Caco-2 (cell line): Measurements from ENCODE around the gene HTRA3. TPM values are rescaled to one million over a fixed set of nuclear protein-coding genes. Genes with fewer than 3 reads are reported as not detected.

ENCODE experiments used
- BruUV-seq: library from RNA; stranded (reverse); fragments of 400-500 nt; replicated peaks from 2 replicates; lab custom pipeline; 2021; lab: Mats Ljungman, UMichigan
- CTCF ChIA-PET: fragments of 300-600 bp; sonication (Branson Sonifier 250); formaldehyde crosslinking; loops from one replicate; lab custom pipeline; 2022; ENCODE audit warnings: antibody characterized with exemption; lab: Charles Lee
- POLR2A ChIA-PET: fragments of 300-600 bp; sonication (Branson Sonifier 250); formaldehyde crosslinking; loops from one replicate; lab custom pipeline; 2022; ENCODE audit warnings: antibody characterized with exemption; lab: Charles Lee
- DNase-seq, 2 experiments: peaks; one replicate each; pipeline versions ENCODE4 v3.0.0 to v3.0.0-alpha.2; 2020 to 2022
- H3K27me3 ChIP-seq: replicated peaks from 2 replicates; pipeline ENCODE4 v1.6.0; 2011; ENCODE audit warnings: low read length; ENCODE audit not compliant: control insufficient read depth, insufficient read depth
- H3K36me3 ChIP-seq: 2 replicates; pipeline ENCODE4 v1.5.1; 2011; ENCODE audit warnings: low read length; ENCODE audit not compliant: control insufficient read depth, insufficient read depth
- H3K4me1 ChIP-seq: fragments of 250-450 bp; sonication (Bioruptor Pico); 2 replicates; pipeline ENCODE4 v1.5.1; 2020; ENCODE audit warnings: mild to moderate bottlenecking
- H3K4me3 ChIP-seq: 2 replicates; pipeline ENCODE4 v1.5.1; 2011; ENCODE audit warnings: low read depth, mild to moderate bottlenecking, control low read depth, low read length
- H3K9me3 ChIP-seq: fragments of 250-450 bp; sonication (Bioruptor Pico); 2 replicates; pipeline ENCODE4 v1.5.1; 2020; ENCODE audit warnings: mild to moderate bottlenecking, moderate library complexity
- H3K27ac Mint-ChIP-seq: one replicate; pipeline ENCODE4 v1.8.0; 2022; ENCODE audit warnings: mixed read lengths; ENCODE audit not compliant: unreplicated experiment
- H3K27me3 Mint-ChIP-seq: one replicate; pipeline ENCODE4 v1.8.0; 2022; ENCODE audit warnings: mixed read lengths; ENCODE audit not compliant: insufficient read depth, unreplicated experiment
- H3K36me3 Mint-ChIP-seq: one replicate; pipeline ENCODE4 v1.8.0; 2022; ENCODE audit warnings: mild to moderate bottlenecking, mixed read lengths; ENCODE audit not compliant: insufficient read depth, unreplicated experiment
- H3K4me1 Mint-ChIP-seq: one replicate; pipeline ENCODE4 v1.8.0; 2022; ENCODE audit warnings: low read depth, mixed read lengths; ENCODE audit not compliant: unreplicated experiment
- H3K4me3 Mint-ChIP-seq: one replicate; pipeline ENCODE4 v1.8.0; 2022; ENCODE audit warnings: mild to moderate bottlenecking, moderate library complexity, mixed read lengths; ENCODE audit not compliant: unreplicated experiment
- H3K9me3 Mint-ChIP-seq: one replicate; pipeline ENCODE4 v1.8.0; 2022; ENCODE audit warnings: mixed read lengths; ENCODE audit not compliant: unreplicated experiment
- intact Hi-C: fragments of 100-400 bp; cut with micrococcal nuclease; formaldehyde crosslinking; loops from one replicate; pipeline ENCODE4 v1.10.0; 2022; ENCODE audit not compliant: unreplicated experiment
- total RNA-seq: library from RNA; stranded (reverse); gene quantifications from 2 replicates; pipeline ENCODE4 v1.2.3, GENCODE V29; 2022
- TF ChIP-seq, protein P1 (sequence below), 2 experiments: fragments of 200-600 bp in 1 of 2; IDR thresholded peaks; 1 replicate in 1 of 2; 2 replicates in 1 of 2; pipeline versions ENCODE4 v1.5.1 to v1.8.0; 2011 to 2022; ENCODE audit warnings: antibody characterized with exemption in 1 of 2, control low read depth in 1 of 2, inconsistent platforms in 1 of 2, low read depth in 1 of 2, low read length in 1 of 2, mild to moderate bottlenecking in 1 of 2, moderate library complexity in 1 of 2; ENCODE audit not compliant: insufficient read depth in 1 of 2, severe bottlenecking in 1 of 2, unreplicated experiment in 1 of 2

Gene HTRA3
- total RNA-seq, 1 experiment from 2014 or later = 0.66 TPM

DNA sequence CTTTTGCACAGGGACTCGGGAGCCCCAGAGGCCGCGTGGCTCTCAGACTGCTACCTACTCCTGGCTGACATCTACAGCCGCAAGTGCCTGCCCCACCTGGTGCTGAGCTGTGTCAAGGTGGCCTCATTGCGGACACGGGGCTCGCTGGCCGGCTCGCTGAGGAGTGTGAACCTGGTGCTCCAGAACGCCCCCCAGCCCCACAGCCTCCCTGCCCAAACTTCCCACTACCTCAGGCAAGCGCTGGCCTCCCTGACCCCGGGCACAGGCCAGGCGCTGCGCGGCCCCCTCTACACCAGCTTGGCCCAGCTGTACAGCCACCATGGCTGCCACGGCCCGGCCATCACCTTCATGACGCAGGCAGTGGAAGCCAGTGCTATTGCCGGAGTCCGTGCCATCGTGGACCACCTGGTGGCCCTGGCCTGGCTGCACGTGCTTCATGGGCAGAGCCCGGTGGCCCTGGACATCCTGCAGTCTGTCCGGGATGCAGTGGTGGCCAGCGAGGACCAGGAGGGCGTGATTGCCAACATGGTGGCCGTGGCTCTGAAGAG is 41.7 kb upstream of the HTRA3 start:
- H3K9me3 Mint-ChIP-seq = no peaks in the 10 kb centered on the region
- ChIA-PET POLR2A (no interaction called here), CTCF (interaction anchor here (3.0 kb wide), 1 partner anchor 51 kb away, joined by 6 read pairs; no protein-coding TSS in a partner anchor)
- Histone ChIP-seq H3K4me3 (no peak overlapping the region), H3K27me3 (no peaks in the 10 kb centered on the region), H3K4me1 (0 out of 2 replicates have a peak, but pooled peaks cover 5% of the 10 kb centered on the region), H3K9me3 (no peaks in the 10 kb centered on the region), H3K36me3 (no peaks in the 10 kb centered on the region)
- no TSS peak for BruUV-seq
- DNase-seq = no peak
- TF ChIP-seq, protein P1, sequence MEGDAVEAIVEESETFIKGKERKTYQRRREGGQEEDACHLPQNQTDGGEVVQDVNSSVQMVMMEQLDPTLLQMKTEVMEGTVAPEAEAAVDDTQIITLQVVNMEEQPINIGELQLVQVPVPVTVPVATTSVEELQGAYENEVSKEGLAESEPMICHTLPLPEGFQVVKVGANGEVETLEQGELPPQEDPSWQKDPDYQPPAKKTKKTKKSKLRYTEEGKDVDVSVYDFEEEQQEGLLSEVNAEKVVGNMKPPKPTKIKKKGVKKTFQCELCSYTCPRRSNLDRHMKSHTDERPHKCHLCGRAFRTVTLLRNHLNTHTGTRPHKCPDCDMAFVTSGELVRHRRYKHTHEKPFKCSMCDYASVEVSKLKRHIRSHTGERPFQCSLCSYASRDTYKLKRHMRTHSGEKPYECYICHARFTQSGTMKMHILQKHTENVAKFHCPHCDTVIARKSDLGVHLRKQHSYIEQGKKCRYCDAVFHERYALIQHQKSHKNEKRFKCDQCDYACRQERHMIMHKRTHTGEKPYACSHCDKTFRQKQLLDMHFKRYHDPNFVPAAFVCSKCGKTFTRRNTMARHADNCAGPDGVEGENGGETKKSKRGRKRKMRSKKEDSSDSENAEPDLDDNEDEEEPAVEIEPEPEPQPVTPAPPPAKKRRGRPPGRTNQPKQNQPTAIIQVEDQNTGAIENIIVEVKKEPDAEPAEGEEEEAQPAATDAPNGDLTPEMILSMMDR (IDR thresholded peaks at IDR 0.05; ENCODE audit: insufficient read depth in 1 of 2, low read depth in 1 of 2, low read length in 1 of 2, severe bottlenecking in 1 of 2, unreplicated experiment in 1 of 2) = no peak
- H3K27ac Mint-ChIP-seq = no peak overlapping the region
- H3K4me1 Mint-ChIP-seq = no peaks in the 10 kb centered on the region
- no peaks in the 10 kb centered on the region for H3K36me3 Mint-ChIP-seq
- no peak overlapping the region for H3K4me3 Mint-ChIP-seq
- H3K27me3 Mint-ChIP-seq = no peaks in the 10 kb centered on the region
- intact Hi-C loops = no loop called here

DNA sequence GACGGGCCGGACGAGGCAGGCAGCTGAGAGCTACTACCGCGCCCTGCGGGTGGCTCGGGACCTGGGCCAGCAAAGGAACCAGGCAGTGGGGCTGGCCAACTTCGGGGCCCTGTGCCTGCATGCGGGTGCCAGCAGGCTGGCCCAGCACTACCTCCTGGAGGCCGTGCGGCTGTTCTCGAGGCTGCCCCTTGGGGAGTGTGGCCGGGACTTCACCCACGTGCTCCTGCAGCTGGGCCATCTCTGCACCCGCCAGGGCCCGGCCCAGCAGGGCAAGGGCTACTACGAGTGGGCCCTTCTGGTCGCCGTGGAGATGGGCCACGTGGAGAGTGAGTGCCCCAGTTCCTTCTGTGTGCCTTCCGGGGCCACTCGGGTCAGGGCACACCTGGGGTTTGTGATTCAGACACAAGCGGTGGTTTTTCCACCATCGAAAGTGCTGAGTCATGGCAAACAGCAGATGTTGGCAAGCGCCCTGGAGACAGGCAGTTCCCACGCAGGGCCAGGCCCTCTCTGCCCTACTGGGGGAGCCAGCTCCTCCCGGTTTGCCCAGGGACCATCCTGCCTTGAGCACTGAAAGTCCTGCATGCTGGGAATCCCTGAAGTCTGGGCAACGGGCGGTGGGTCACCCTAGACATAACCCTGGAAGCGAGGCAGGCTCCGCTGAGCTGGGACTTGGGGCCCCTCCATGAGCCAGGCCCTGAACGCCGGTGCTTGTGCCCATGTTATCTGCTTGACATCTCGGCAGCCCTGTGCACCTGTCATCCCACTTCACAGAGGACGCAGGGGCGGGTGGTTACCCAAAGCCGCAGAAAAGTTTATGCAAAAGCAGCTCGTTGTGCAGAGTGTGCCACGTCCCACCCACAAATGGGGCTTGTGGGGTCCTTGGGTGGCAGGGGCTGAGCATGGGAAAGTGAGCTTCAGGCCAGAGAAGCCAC is 41.0 kb upstream of the HTRA3 start:
- Mint-ChIP-seq H3K4me3 (no peak overlapping the region), H3K36me3 (no peaks in the 10 kb centered on the region), H3K27me3 (no peaks in the 10 kb centered on the region), H3K4me1 (no peaks in the 10 kb centered on the region), H3K9me3 (no peaks in the 10 kb centered on the region), H3K27ac (no peak overlapping the region)
- Histone ChIP-seq H3K36me3 (no peaks in the 10 kb centered on the region), H3K27me3 (no peaks in the 10 kb centered on the region), H3K4me1 (0 out of 2 replicates have a peak, but pooled peaks cover 5% of the 10 kb centered on the region), H3K4me3 (no peak overlapping the region), H3K9me3 (no peaks in the 10 kb centered on the region)
- TF ChIP-seq, protein P1 (IDR thresholded peaks at IDR 0.05; ENCODE audit: insufficient read depth in 1 of 2, low read depth in 1 of 2, low read length in 1 of 2, severe bottlenecking in 1 of 2, unreplicated experiment in 1 of 2) = no peak
- no TSS peak for BruUV-seq
- DNase-seq = no peak
- ChIA-PET CTCF (interaction anchor here (3.0 kb wide), 1 partner anchor 52 kb away, joined by 6 read pairs; no protein-coding TSS in a partner anchor), POLR2A (no interaction called here)
- intact Hi-C loops = no loop called here

DNA sequence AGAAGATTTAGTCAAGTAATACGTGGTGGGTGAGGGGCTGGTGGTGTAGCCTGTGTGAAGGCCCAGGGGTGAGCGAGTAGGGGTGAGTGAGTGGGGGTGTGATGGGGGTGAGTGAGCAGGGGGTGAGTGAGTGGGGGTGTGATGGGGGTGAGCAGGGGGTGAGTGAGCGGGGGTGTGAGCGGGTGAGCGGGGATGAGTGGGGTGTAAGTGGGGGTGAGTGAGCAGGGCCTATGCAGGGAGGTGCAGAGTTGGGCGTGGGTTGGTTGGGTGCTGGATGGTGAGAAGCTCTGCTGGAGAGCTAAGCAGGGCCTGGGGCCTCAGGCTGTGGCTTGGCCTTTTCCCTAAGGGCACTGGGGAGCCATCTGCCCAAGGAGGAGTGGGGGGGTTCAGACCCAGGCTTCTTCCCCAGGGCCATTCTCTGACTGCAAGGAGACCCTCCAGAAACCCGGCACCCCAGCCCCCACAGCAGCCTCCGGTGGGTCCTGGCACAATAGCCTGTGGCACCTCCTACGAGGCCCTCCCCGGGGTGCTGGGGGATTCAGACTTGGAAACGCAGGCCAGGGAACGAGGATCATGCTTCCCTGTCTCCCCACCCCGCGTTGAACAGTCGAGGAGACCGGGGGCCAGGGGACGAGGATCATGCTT is 40.1 kb upstream of the HTRA3 start:
- no peak overlapping the region for H3K4me3 ChIP-seq
- Mint-ChIP-seq H3K27ac (no peak overlapping the region), H3K36me3 (no peaks in the 10 kb centered on the region), H3K9me3 (no peaks in the 10 kb centered on the region), H3K4me1 (no peaks in the 10 kb centered on the region), H3K4me3 (no peak overlapping the region), H3K27me3 (no peaks in the 10 kb centered on the region)
- intact Hi-C loops = no loop called here
- no peak for DNase-seq
- POLR2A ChIA-PET = no interaction called here
- no peaks in the 10 kb centered on the region for H3K9me3 ChIP-seq
- TF ChIP-seq, protein P1 (IDR thresholded peaks at IDR 0.05; ENCODE audit: insufficient read depth in 1 of 2, low read depth in 1 of 2, low read length in 1 of 2, severe bottlenecking in 1 of 2, unreplicated experiment in 1 of 2) = no peak
- H3K36me3 ChIP-seq = no peaks in the 10 kb centered on the region; the same call in 1 of the 2 replicates
- CTCF ChIA-PET = interaction anchor here (3.0 kb wide), 1 partner anchor 53 kb away, joined by 6 read pairs; no protein-coding TSS in a partner anchor
- no peaks in the 10 kb centered on the region for H3K27me3 ChIP-seq
- H3K4me1 ChIP-seq = 0 out of 2 replicates have a peak, but pooled peaks cover 5% of the 10 kb centered on the region
- BruUV-seq = no TSS peak
